NCI-H1105 (cell line): ENCODE data around the gene GPR25.

Experiments used
- DNase-seq: peaks from one replicate; lab custom pipeline; 2025; lab: John Stamatoyannopoulos, UW

GPR25 gene

DNA sequence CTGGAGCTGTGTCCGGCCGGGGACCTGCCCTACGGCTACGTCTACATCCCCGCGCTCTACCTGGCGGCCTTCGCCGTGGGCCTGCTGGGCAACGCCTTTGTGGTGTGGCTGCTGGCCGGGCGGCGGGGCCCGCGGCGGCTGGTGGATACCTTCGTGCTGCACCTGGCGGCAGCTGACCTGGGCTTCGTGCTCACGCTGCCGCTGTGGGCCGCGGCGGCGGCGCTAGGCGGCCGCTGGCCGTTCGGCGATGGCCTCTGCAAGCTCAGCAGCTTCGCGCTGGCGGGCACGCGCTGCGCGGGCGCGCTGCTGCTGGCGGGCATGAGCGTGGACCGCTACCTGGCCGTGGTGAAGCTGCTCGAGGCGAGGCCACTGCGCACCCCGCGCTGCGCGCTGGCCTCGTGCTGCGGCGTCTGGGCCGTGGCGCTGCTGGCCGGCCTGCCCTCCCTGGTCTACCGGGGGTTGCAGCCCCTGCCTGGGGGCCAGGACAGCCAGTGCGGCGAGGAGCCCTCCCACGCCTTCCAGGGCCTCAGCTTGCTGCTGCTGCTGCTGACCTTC lies 412 bp downstream of the GPR25 start:
- DNase-seq, result no peak

DNA sequence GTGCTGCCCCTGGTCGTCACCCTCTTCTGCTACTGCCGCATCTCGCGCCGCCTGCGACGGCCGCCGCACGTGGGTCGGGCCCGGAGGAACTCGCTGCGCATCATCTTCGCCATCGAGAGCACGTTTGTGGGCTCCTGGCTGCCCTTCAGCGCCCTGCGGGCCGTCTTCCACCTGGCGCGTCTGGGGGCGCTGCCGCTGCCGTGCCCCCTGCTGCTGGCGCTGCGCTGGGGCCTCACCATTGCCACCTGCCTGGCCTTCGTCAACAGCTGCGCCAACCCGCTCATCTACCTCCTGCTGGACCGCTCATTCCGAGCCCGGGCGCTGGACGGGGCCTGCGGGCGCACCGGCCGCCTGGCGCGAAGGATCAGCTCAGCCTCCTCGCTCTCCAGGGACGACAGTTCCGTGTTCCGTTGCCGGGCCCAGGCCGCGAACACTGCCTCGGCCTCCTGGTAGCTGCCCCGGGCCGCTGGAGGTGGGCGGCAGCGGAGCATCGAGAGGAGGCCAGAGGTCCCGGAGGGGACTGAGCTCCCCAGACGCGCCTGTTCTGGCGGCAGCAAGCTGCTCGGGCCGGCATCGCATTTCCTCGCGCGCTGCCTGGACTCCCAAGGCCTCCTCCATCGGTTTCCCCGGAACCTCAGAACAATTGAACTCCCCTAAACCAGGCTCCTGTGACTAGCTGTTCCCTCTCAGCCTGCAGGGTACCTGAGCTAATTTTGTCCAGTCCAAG lies 1.1 kb downstream of the GPR25 start:
- DNase-seq, result no peak

DNA sequence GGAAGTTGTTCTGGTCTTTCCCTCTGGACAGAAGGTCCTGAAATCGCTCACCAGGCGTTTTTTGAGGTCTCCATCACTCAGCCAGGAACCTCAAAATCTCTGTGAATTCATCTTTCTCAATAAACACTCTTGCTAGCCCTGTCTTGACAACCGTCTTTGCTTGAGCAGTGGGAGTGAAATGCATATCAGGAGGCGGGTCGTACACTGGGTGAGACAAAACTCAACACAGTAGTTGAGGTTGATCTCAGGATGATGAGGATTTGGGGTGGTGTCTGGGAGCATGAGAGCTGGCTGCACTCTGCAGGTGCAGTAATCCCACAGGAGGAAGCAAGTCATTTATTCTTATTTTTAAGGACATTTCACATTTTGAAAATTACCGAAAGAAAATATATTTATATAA lies 1.9 kb downstream of the GPR25 start:
- no peak for DNase-seq

DNA sequence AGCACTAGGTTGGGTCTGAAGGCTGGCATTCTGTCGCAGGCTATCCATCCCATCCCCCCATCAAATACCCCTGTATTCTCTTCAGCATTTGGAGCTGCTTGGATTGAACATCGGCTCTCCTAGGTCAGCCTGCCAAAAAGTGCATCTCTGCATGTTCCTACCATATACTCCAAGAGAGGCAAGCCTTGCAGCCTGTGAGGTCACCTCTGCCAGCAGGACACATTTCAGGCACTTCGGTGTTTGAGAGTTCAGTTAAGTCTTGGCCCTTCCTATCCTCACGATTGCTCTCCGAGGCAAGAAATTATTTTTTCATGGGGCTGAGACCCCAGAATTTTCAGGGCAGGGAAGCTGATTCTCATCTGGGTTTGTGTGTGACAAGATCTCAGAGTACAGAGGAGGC lies 2.6 kb downstream of the GPR25 start:
- DNase-seq, result no peak

DNA sequence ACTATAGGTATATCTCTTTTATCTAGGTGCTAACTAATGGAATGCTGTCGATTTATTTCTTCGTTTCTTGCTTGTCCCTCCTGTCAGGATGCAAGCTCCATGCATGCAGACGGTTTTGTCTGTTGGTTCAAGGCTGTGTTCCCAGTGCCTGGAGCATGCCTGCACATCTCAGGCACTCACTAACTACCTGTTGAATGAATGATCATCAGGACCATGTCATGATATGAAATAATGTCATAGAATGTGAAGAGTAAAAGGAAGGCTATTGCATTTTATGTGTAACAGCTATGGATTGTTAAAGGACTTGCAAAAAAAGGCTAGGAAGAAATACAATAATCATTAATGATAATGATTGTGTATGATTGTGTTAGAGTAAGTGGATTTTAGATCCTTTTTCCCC lies 4.2 kb downstream of the GPR25 start:
- no peak for DNase-seq

DNA sequence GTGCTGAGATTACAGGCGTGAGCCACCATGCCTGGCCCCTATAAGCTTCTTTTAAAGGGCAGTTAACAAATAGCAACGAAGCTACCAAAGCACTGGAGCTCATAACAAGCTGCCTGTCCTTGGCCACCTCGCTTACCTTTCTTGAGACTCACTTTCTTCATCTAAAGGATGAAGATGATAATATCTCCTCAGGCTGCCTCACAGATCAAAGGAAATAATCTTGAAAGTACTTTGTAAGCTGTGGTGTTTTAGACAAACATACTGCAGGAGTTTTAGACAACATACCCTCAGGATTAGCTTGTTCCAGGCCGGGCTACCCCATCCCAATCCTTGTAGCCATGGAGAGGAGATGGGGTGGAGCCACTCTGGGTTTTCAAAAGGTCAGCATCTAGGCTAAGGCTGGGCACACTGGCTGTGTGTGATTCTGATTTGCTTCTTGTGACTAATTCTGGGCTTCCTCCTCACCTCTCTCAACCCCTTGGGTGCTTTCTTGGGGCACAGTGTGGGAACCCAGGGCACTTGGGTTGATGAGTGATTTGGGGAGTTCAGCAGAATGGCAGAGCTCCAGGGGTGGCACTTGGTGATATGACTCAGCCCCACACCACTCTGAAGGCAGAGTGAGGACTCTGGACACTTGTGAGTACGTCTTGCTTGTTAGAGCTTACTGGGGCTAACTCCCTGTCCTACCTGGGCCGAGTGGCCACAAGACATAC lies 5.2 kb downstream of the GPR25 start:
- no peak for DNase-seq

DNA sequence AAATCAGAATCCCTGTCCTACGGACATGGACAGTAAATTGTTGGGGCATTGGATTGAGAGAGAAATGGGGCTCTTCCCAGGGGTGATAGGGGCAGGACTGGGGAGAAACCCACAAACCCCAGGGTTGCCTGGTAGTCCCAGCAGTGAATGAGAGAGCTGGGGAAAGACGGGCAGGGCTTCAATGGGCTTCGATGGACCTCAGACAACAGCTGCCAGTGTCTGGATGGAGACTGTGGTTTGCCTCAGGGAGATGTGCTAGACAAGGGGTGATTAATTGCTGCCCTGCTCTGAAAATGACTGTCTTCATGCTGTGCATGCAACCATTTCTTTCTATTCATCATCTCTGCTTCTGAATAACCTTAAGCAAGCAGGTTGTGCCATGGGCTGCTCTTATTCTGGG lies 7.4 kb downstream of the GPR25 start:
- no peak for DNase-seq

DNA sequence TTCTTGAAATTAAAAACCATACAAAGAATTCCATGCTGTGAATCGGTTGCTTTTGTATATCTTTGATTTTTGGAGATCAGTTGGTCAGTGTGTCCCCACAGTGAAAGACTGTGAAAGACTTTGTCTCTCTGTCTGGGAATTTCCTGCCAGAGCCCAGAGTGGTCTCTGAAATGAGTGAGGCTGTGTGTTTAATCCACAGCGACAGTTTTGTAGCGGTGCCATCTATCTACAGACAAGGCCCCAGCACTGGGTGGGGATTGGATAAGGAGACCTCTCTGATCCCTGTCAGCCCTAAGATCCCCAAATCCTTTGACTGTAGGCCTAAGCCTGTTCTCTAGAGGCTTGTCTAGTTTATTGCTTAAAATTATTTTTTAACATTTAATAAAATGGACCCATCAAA lies 10.3 kb downstream of the GPR25 start:
- no peak for DNase-seq

DNA sequence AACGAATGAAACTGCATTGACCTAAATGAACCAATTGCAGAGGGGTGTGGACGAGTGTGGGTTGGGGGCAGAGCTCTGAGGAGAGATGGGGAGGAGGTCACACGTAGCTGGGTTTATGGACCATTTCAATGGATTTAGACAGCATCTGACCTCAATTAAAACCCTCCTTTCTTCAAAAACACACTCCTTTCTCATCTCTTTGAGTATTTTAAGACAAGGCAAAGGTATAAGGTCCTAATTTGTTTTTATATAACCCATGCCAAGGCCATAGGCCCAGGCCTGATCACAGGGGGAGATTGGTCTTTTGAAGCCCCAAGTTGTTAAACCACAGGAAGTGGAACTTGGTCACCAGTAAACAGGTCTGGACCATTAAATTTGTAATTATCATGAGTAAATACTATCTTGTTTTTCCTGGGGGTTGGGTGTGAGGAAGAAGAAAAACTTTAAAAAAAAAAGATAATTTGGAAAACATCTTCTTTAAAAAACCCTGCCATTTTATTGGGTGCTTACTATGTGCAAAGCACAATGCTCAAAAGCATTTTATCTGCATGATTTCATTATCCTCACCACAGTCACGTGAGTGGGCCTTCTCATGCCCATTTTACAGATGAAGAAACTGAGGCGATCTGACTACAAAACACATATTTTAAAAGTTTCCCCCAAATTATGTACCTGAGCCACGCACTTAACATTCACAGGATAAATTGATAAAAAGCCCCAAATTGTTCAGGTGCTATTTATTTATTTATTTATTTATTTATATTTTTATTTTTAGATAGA lies 13.0 kb downstream of the GPR25 start:
- DNase-seq, result no peak

DNA sequence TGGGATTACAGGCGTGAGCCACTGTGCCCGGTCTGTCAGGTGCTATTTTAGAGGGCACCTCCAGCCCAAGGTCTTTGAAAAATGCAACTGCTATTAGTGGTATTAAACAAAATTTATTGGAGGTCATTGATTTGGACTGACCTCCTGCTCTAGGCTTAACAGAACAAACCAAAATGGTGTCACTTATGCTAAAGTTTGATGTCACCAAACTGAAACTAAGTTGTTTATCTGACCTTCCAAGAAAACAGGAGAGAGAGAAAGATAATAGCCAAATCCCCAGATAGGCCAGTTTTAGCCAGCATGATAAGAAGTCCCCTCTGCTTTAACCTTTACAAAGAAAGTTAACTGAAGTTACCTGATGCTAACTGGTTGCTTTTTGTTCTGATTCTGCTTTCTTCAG lies 13.8 kb downstream of the GPR25 start:
- no peak for DNase-seq

DNA sequence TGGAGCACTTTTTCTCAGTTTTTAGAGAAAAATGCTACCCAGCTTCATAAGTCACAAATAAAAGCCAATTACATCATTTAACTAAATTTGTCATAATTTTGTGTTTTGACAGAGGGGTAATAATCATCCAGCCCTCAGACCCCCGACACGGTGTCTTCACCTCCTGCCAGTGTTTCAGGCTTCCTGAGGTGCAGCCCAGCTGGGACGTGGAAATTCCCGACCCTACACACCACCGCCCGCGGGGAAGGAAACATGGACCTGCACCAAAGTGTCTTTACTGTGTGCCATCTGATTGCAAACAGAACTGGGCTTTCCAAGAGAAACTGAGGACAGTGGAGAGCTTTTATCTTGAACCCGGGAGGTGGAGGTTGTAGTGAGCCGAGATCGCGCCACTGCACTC lies 14.3 kb downstream of the GPR25 start:
- no peak for DNase-seq

DNA sequence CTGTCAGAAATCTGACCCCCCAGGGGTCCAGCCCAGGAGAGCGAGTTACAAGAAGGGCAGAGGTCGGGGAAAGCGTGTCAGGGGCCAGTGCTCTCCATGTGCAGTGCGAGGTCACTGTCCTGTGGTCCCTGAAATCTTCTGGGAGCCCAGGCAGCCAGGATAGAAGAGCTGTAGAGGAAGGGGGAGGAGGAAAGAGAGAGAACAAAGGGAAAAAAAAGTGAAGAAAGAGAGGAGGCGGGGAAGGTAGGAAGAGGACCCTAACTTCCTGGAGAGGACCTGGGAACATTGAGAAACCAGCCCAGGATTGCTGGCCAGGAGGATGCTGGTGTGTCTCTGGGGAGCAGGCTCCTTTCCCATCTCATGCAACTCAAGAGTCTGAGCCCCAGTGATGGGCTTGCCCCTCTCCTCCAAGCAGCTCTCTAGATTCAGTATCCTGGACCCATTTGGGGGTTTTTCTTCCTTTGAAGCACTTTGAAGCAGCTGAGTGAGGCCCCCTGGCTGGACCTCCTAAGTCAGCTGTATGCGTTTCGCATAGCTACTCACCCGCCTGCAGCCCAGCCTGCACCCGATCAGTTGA lies 15.1 kb downstream of the GPR25 start:
- no peak for DNase-seq

DNA sequence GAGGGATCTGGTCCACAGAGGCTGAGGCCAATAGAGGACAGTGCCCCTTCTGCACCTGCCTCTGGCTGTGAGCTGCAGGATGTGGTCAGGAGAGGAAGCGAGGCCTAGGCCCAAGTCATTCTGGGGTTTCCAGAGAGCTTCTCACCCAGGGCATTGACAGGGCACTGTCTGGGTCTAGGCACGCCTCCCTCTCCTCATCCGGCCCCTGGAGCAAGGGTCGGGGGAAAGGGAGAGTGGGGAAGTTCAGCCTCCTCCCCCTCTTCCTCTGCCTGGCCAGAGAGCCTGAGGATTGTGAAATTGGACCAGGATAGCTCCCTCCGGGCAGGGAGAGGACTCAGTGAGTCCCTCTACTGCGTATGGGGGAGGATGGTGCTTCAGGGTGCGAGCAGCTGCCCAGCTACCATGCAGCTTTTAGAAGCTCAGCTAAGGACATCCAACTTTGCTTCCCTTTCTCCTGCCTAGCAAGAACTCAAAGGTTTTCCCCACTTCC lies 15.6 kb downstream of the GPR25 start:
- no peak for DNase-seq

DNA sequence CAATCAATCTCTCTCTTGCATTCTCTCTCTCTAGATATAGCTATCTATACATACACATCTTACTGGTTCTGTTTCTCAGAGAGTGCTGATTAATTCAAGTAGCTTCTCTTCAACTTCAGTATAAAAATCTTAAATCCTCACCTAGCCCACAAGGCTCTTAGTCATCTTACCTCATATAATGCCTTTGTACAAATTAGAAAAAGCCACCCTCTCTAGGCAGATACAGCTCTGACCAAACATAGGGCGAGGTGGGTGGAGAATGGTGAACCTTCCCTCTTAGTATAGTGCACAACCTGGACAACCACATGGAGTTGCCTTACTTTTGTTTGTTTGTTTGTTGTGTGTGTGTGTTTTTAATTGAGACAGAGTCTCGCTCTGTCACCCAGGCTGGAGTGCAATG lies 16.8 kb downstream of the GPR25 start:
- no peak for DNase-seq

DNA sequence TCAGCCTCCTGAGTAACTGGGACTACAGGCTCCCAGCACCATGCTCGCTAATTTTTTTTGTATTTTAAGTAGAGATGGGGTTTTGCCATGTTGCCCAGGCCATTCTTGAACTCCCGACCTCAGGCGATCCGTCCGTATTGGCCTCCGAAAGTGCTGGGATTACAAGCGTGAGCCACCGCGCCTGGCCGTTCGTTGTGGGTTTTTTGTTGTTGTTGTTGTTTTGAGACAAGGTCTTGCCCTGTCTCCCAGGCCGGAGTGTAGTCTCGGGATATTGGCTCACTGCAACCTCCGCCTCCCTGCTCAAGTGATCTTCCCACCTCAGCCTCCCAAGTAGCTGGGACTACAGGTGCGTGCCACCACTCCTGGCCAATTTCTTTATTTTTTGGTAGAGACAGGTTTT lies 17.2 kb downstream of the GPR25 start:
- DNase-seq, result no peak

DNA sequence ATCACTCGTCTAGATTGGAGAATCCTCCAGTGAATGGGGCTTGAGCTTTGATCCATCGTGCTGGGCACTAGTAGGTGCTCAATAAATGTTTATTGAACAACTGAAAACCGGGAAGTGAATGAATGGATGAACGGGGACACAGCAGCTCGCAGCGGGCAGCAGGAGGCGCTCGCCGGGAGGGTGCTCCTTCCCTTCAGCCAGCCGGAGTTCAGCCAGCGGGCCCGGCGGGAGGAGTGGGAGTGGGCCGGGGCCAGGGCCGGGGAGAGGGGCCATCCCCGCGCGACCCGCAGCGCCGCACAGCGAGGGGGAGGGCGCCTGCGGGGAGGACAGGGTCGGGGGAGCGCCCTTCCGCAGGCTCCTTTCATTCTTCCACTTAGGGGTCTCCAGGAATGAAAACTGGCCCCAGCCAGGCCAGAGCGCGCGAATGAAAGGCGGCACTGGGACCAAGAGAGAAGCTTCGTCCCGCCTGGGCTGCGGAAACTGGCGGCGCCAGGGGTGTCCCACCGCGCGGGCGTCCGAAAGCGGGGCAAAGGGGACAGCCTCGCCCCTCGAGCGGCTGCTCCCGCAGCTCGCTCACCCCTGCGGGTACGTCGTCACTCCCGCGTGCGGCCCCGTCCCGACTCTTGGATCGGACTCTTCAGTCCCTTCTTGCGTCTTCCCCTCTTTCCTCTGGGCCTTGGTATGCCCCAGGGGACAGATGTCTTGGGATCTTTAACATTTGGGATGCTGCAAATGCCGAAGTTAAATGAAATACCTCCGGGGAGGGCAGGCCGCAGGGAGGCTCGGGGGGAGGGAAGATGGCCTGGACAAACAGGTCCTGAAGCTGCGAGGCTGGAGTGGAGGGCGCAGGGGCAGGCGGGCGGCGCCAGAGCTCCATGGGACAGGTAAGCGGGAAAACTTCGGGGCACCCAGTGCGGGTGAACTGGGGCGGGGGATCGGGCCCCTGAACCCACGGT lies 18.3 kb downstream of the GPR25 start:
- DNase-seq, result no peak

DNA sequence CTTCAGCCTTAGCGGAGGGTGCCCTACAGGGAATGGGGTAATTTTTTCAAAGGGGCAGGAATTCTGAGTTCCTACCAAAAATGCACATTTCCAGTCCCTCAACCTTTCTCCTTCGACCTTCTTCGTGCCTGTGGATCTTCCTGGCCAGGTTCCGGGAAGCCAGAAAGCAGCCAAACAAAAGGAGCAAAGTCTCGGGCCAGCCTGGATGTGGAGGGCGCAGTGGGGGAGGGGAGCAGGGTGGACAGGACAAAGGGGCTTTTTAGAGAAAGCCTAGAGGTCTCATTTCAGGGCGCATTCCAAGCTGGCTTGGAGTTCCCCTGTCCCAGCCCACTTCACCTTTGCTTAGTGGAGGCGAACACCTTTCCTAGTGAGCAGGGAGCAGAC lies 19.0 kb downstream of the GPR25 start:
- no peak for DNase-seq

DNA sequence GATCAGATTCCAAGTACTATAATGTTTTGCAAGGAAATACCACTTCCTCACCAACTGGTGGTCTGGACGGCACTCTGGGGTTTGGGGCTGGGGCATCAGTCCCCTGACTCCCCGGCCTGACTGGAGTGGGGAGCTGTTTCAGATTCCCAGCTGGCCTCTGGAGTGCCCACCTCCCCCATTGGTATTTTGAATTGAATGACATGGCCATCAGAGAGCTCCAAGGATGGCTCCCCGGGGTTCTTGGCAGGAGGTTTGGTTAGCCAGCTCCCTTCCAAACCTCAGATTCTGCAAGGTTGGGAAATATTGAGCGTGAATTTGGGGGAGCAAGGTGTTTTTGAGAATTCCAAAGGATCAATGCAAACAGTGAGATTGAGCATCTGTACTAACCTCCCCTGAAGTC lies 19.8 kb downstream of the GPR25 start:
- no peak for DNase-seq

DNA sequence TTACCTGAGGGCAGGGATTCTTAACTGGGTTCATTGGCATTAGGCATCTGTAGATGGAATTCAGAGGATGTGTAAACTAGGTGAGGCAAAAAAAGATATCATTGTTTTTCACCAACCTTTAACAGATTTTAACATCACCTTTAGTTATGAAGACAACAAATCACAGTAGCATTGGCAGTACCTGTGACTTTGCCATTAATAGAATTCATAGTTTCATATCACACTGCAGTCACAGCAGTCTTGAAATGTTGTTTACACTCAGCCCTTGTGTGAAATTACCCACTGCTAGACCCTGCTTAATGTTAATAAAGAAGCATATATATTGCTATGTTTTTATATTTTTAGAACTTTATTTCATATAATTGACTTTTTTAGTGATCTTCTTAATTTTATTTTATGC lies 20.2 kb downstream of the GPR25 start:
- DNase-seq, result no peak

DNA sequence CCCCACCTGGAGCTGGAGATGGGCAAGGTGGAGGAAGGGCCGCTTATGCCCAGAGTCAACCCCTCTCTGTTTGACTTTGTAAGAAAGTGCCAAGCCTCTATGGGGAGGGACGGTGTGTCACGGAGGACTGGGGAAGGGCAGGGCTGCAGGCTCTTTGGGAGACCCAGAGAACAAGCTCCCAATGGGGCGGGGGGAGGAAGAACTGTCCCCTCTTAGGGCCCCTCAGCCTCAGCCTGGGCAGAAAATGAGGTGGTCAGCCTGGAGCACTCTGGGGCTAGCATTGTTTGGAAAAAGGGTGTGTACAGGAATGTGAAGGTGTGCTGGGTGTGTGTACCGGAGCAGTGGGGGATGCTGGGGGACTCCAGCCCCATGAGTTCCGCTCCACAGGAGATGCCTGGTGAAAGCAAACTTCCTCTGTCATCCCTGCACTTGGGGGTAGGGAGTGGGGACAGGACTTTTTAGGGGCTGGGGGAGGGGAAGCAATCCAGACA lies 20.7 kb downstream of the GPR25 start:
- DNase-seq, result no peak
